ENCODE results near the gene CNTNAP2.

GRCh38 chr7:146713205-146713604 lies 596.6 kb downstream of the CNTNAP2 start:
- TF ChIP-seq FOXA1 (IDR thresholded peaks at IDR 0.05) = no peak
- TF ChIP-seq FOXM1 (IDR thresholded peaks at IDR 0.05; ENCODE audit: borderline replicate concordance) = no peak
- no peak for TF ChIP-seq CTBP1 (IDR thresholded peaks at IDR 0.05; ENCODE audit: borderline replicate concordance)
- TF ChIP-seq ELF4 (IDR thresholded peaks at IDR 0.05) = no peak
- TF ChIP-seq SUZ12 (IDR thresholded peaks at IDR 0.05) = no peak
- TF ChIP-seq FOXK2 (IDR thresholded peaks at IDR 0.05) = no peak
- TF ChIP-seq BHLHE40 (IDR thresholded peaks at IDR 0.05; ENCODE audit: borderline replicate concordance) = no peak
